ENCODE results near the gene SP9.
"Not testable (repeated sequence)": the region's sequence is repeated elsewhere in the genome, so short reads cannot be mapped to it uniquely, and the experiment has no call there.

Gene SP9

GRCh38 chr2:174344716-174345461, 10.1 kb downstream of the SP9 start:
- in situ Hi-C loops (cut with MboI; ENCODE audit: low sequenced_read_pairs), result no loop called here

GRCh38 chr2:174350018-174350417, 15.3 kb downstream of the SP9 start:
- in situ Hi-C loops (cut with MboI; ENCODE audit: low sequenced_read_pairs), result no loop called here

DNA sequence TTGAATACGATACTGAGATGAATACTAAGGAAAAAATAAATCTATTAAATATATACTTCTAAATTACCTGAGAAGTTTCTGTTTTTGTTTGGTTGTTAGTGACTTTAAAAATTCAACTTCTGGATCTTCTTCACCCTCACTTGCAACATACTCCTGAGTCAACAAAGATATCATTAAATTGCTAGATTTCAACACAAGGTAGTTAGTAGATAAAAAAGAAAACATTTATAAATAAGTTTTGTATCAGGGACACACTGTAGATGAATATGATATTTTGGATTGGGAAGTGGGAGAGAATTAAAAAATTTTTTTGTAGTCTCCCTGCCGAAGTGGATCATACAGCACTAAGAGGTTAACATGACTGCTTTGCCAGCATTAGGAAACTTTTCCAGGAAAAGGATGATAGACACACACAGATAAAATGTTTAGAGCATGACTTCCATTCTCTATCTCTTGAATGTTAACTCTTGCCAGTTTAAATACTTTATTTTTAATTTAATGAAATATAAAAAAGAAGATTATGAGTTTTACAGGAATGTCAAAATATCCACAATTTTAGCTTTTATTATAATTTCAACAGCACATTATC, 15.9 kb downstream of the SP9 start:
- in situ Hi-C loops (cut with MboI; ENCODE audit: low sequenced_read_pairs), result no loop called here

DNA sequence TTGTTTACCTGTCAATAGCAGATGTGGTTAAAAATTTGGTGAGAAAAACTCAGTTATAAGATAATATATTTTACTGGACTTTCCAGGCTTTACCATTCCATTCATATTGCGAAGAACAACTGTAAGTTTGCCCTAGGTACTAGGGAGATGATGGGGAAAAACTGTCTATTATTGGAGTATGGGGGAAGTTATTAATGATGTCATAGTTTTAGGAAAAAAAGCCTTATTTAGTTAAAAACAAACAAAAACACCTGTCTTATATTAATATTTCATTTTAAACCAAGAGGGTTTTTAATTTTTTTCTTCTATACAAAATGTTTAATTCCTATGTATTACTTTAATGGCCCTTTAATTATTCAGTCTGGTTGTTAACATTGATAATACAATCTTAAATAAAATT, 18.2 kb downstream of the SP9 start:
- in situ Hi-C loops (cut with MboI; ENCODE audit: low sequenced_read_pairs), result no loop called here

GRCh38 chr2:174356347-174356746, 21.6 kb downstream of the SP9 start:
- in situ Hi-C loops (cut with MboI; ENCODE audit: low sequenced_read_pairs), result no loop called here

DNA sequence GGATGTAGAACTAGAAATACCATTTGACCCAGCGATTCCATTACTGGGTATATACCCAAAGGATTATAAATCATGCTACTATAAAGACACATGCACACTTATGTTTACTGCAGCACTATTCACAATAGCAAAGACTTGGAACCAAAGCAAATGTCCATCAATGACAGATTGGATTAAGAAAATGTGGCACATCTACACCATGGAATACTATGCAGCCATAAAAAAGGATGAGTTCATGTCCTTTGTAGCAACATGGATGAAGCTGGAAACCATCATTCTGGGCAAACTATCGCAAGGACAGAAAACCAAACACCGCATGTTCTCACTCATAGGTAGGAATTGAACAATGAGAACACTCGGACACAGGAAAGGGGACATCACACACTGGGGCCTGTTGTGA, 24.9 kb downstream of the SP9 start:
- in situ Hi-C loops (cut with MboI; ENCODE audit: low sequenced_read_pairs), result not testable (repeated sequence)

GRCh38 chr2:174362949-174363348, 28.2 kb downstream of the SP9 start:
- in situ Hi-C loops (cut with MboI; ENCODE audit: low sequenced_read_pairs), result no loop called here

- in situ Hi-C loops (cut with MboI; ENCODE audit: low sequenced_read_pairs), result not testable (repeated sequence)
Measured at GRCh38 chr2:174363492-174364225, 28.9 kb downstream of the SP9 start.

GRCh38 chr2:174364628-174365027, 29.9 kb downstream of the SP9 start:
- in situ Hi-C loops (cut with MboI; ENCODE audit: low sequenced_read_pairs), result no loop called here

DNA sequence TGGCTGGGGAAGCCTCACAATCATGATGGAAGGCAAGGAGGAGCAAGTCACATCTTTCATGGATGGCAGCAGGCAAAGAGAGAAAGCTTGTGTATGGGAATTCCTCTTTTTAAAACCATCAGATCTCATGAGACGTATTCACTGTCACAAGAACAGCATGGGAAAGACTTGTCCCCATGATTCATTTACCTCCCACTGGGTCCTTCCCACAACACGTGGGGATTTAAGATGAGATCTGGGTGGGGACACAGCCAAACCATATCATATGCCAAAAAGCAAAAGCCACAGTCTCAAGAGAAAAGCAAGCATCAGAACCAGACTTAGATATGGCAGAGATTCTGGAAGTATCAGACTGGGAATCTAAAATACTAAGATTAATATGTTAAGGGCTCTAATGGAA, 30.8 kb downstream of the SP9 start:
- in situ Hi-C loops (cut with MboI; ENCODE audit: low sequenced_read_pairs), result no loop called here

DNA sequence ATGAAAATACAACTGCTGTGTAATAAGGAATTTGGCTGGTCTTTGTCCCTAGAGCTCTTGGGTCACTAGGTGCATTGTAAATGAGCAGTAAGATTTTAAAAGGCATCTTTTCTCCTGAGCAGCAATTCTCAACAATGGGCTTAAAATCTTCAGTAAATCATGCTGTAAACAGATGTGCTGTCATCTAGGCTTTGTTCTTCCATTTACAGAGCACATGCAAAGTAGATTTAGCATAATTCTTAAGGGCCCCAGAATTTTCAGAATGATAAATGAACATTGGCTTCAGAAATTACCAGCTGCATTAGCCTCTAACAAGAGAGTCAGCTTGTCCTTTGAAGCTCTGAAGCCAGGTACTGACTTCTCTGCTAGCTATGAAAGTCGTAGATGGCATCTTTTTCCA, 33.9 kb downstream of the SP9 start:
- in situ Hi-C loops (cut with MboI; ENCODE audit: low sequenced_read_pairs), result no loop called here

GRCh38 chr2:174376967-174377366, 42.2 kb downstream of the SP9 start:
- in situ Hi-C loops (cut with MboI; ENCODE audit: low sequenced_read_pairs), result no loop called here

- in situ Hi-C loops (cut with MboI; ENCODE audit: low sequenced_read_pairs), result no loop called here
Measured at GRCh38 chr2:174383796-174384195, 49.0 kb downstream of the SP9 start.

DNA sequence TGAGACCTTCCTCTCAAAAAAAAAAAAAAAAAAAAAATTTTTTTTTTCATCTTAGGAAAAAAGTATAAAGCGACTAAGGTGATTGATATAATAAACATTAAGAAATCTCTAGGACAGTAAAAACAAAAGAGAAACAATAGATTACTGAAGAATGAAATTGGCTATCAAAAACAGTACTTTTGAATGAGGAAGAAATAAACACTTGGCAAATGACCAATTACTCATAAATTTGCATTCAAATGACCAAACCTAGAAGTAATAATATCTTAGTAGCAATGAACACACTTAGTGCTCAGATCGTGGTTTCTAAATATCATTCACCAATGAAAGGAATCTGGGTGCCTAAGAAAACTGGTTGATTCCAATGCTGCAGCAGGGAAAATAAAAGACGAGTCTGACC, 50.4 kb downstream of the SP9 start:
- in situ Hi-C loops (cut with MboI; ENCODE audit: low sequenced_read_pairs), result no loop called here

Data from hTERT RPE-1 (cell line).